ENCODE data around the gene EGLN3. TPM values are rescaled to one million over a fixed set of nuclear protein-coding genes. Genes with fewer than 3 reads are reported as not detected.

The EGLN3 gene
- total and polyA plus RNA-seq, 10 of the 15 experiments (the other 5 are each of a cell fraction or from before 2014, with no cell fraction given) = 0.42 to 8.1 (median 2.0) TPM

GRCh38 chr14:33897878-33898535, 52.9 kb downstream of the EGLN3 start (continued):
- TF ChIP-seq TAF1 (IDR thresholded peaks at IDR 0.05; ENCODE audit: borderline replicate concordance, low read depth, low read length) = no peak
- no peak for TF ChIP-seq PAX5 (IDR thresholded peaks at IDR 0.05; ENCODE audit: borderline replicate concordance, low read depth, low read length)
- TF ChIP-seq RAD21 (IDR thresholded peaks at IDR 0.05; ENCODE audit: insufficient read depth, low read depth, low read length) = no peak
- TF ChIP-seq CUX1 (IDR thresholded peaks at IDR 0.05; ENCODE audit: insufficient replicate concordance, low read depth, low read length) = no peak
- TF ChIP-seq GATAD2B (conservative IDR thresholded peaks at IDR 0.05; ENCODE audit: low read depth) = no peak
- TF ChIP-seq EZH2 (IDR thresholded peaks at IDR 0.05; ENCODE audit: borderline replicate concordance, control insufficient read depth, low read depth, low read length) = no peak
- no peak for TF ChIP-seq ZZZ3 (IDR thresholded peaks at IDR 0.05; ENCODE audit: control insufficient read depth, insufficient read length, low read depth)

- ChIA-PET CTCF (no interaction called here), POLR2A (no interaction called here), SMC1A (ENCODE audit: uncharacterized antibody, unreplicated experiment) (no interaction called here), RAD21 (ENCODE audit: unreplicated experiment) (no interaction called here)
- intact Hi-C loops (cut with micrococcal nuclease; ENCODE audit: unreplicated experiment) (no loop called here), in situ Hi-C loops (cut with MboI) (no loop called here)
- WGBS (ENCODE audit: insufficient coverage, insufficient replicate concordance, low lambda C conversion rate, missing lambda C conversion rate) = 25% methylated on average over 2 of the region's 2 CpGs
- Histone ChIP-seq H3K4me3 (no peak overlapping the region), H3K9me3 (replicated peaks; ENCODE audit: control insufficient read depth, insufficient read depth, low read length) (no peaks in the 10 kb centered on the region; the same call in 2 of the 3 replicates), H3K36me3 (ENCODE audit: control insufficient read depth in 2 of 2, insufficient read depth in 2 of 2, low read length in 1 of 2) (no peaks in the 10 kb centered on the region), H3K27me3 (replicated peaks in 1 of 2; ENCODE audit: control insufficient read depth in 2 of 2, insufficient read depth in 2 of 2, low read length in 1 of 2) (no peaks in the 10 kb centered on the region), H3K9ac (ENCODE audit: control insufficient read depth, insufficient read depth, low read length) (no peak overlapping the region), H3K4me2 (ENCODE audit: control insufficient read depth, insufficient read depth) (no peak overlapping the region), H4K20me1 (ENCODE audit: control insufficient read depth, insufficient read depth) (no peaks in the 10 kb centered on the region), H2AFZ (ENCODE audit: control insufficient read depth, low read depth, low read length) (no peak overlapping the region), H3K27ac (ENCODE audit: control insufficient read depth, insufficient read depth) (no peak overlapping the region), H3K4me1 (ENCODE audit: control insufficient read depth, insufficient read depth, low read length) (no peaks in the 10 kb centered on the region), H3K79me2 (ENCODE audit: control insufficient read depth, insufficient read depth, low read length) (no peaks in the 10 kb centered on the region)
- ATAC-seq = no peak
- no peak for DNase-seq (ENCODE audit: low read depth, low spot score)
- FAIRE-seq = no peak
- no TSS peak for BruUV-seq (replicated peaks)
- TF ChIP-seq, protein P1, sequence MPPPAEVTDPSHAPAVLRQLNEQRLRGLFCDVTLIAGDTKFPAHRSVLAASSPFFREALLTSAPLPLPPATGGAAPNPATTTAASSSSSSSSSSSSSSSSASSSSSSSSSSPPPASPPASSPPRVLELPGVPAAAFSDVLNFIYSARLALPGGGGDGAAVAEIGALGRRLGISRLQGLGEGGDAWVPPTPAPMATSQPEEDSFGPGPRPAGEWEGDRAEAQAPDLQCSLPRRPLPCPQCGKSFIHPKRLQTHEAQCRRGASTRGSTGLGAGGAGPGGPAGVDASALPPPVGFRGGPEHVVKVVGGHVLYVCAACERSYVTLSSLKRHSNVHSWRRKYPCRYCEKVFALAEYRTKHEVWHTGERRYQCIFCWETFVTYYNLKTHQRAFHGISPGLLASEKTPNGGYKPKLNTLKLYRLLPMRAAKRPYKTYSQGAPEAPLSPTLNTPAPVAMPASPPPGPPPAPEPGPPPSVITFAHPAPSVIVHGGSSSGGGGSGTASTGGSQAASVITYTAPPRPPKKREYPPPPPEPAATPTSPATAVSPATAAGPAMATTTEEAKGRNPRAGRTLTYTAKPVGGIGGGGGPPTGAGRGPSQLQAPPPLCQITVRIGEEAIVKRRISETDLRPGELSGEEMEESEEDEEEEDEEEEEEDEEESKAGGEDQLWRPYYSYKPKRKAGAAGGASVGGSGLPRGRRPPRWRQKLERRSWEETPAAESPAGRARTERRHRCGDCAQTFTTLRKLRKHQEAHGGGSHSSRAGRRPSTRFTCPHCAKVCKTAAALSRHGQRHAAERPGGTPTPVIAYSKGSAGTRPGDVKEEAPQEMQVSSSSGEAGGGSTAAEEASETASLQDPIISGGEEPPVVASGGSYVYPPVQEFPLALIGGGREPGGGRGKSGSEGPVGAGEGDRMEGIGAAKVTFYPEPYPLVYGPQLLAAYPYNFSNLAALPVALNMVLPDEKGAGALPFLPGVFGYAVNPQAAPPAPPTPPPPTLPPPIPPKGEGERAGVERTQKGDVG (CRISPR knock-in tag; IDR thresholded peaks at IDR 0.05) = no peak
- TF ChIP-seq E4F1 (IDR thresholded peaks at IDR 0.05; ENCODE audit: borderline replicate concordance, partially characterized antibody) (no peak), ZNF384 (IDR thresholded peaks at IDR 0.05; ENCODE audit: borderline replicate concordance, low read depth, low read length) (no peak)
These were observed 53.5 kb downstream of the EGLN3 start for GRCh38 chr14:33897382-33897781.

Measured in GM12878 (cell line).